ENCODE results near the gene STXBP1.

GRCh38 chr9:127741831-127742434 lies 129.9 kb downstream of the STXBP1 start:
- TF ChIP-seq, protein P1, sequence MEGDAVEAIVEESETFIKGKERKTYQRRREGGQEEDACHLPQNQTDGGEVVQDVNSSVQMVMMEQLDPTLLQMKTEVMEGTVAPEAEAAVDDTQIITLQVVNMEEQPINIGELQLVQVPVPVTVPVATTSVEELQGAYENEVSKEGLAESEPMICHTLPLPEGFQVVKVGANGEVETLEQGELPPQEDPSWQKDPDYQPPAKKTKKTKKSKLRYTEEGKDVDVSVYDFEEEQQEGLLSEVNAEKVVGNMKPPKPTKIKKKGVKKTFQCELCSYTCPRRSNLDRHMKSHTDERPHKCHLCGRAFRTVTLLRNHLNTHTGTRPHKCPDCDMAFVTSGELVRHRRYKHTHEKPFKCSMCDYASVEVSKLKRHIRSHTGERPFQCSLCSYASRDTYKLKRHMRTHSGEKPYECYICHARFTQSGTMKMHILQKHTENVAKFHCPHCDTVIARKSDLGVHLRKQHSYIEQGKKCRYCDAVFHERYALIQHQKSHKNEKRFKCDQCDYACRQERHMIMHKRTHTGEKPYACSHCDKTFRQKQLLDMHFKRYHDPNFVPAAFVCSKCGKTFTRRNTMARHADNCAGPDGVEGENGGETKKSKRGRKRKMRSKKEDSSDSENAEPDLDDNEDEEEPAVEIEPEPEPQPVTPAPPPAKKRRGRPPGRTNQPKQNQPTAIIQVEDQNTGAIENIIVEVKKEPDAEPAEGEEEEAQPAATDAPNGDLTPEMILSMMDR (IDR thresholded peaks at IDR 0.05; ENCODE audit: insufficient read depth, low read length, poor library complexity, severe bottlenecking): no peak
- TF ChIP-seq EZH2phosphoT487 (conservative IDR thresholded peaks at IDR 0.05; ENCODE audit: low read length): no peak
